GM12892 (cell line): ENCODE results near the gene ADK.

Experiments
- DNase-seq: peaks from one replicate; pipeline ENCODE4 v3.0.0; 2011; ENCODE audit not compliant: insufficient read length
- FAIRE-seq: peaks from 2 replicates; lab custom pipeline; 2011; peaks lifted over from hg19 to GRCh38; lab: Jason Lieb, UNC
- POLR2A ChIP-seq: IDR thresholded peaks from 2 replicates; pipeline ENCODE4 v1.6.1; 2011; ENCODE audit warnings: low read depth, low read length, control low read depth
- POLR2AphosphoS5 ChIP-seq: IDR thresholded peaks from 2 replicates; pipeline ENCODE4 v1.6.1; 2011; ENCODE audit warnings: low read depth, low read length, control low read depth
- TAF1 ChIP-seq: IDR thresholded peaks from 2 replicates; pipeline ENCODE4 v1.6.1; 2011; ENCODE audit warnings: low read depth, mild to moderate bottlenecking, control low read depth, low read length, borderline replicate concordance

Gene ADK

DNA sequence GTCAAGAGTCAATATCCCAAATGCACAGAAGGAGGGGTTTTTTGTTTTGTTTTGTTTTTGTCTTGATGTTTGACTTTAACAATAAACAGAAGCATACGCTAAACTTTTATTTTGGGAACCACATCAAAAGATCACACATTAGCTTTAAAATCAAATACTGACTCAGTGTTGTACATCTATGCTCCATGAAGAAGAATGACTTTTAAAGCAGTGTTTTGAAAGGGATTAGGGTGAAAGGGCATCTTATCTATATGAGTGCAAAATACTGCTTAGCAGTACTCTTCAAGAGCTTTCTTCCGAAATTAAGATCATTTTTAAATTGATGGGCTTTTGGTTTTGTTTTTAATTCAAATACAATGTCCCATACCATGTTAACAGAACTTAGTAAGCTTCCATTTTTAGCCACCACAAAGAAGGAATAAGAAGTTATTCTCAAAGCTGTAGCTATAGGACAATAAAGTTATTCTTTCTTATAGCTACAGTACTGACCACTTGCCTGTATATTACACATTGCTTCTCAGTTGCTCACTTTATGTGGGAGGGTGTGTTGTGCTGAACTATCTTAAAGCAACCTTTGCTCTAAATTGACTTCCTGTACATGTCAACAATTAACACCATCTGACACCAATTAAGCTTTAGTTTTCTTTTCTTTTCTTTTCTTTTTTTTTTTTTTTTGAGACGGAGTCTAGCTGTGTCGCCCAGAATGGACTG is 531.1 kb downstream of the ADK start:
- FAIRE-seq (no peak), DNase-seq (no peak)
- TF ChIP-seq TAF1 (no peak), POLR2A (no peak), POLR2AphosphoS5 (no peak)

- FAIRE-seq, result no peak
- TF ChIP-seq POLR2A (no peak), TAF1 (no peak), POLR2AphosphoS5 (no peak)
- no peak for DNase-seq
Measured at GRCh38 chr10:74683067-74683466, 532.0 kb downstream of the ADK start.

DNA sequence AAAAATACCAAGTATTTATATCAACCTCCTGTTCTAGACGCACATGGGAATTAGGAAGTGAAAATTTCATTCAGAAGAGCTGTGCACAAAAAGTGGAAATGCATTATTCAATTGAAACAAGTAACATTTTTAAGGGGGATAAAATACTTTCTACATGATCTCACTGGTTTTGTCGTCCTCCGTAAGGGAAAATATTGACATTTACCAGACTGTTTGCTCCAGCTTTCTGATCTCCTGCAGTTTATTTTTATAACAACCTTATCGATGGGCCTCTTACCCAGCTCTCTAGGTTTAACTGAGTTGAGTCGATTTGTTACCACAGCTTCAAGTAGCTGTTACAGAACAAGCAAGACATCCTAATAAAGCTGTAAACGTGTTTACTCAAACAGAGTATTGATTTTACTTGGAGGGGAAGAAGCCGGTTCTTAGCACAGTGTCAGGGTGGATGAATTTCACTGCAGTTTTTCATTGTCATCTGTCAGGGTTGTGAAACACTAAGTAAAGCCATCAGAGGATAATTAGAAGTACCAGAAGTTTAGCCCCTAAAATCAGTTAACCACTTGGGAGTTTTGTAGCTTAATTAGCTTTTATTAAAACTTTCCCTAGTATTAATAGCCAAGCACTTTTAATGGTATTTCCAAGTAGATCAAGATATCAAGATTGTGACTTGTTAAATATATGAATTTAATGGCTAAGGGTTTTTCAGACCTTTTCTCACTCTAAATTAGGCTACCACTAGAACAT is 532.8 kb downstream of the ADK start:
- no peak for TF ChIP-seq POLR2A
- no peak for TF ChIP-seq TAF1
- TF ChIP-seq POLR2AphosphoS5, result no peak
- DNase-seq, result no peak
- FAIRE-seq, result peak; percentile 93

GRCh38 chr10:74684462-74684861 is 533.4 kb downstream of the ADK start:
- no peak for FAIRE-seq
- DNase-seq, result no peak
- no peak for TF ChIP-seq TAF1
- no peak for TF ChIP-seq POLR2AphosphoS5
- TF ChIP-seq POLR2A, result no peak

GRCh38 chr10:74685564-74685963 is 534.5 kb downstream of the ADK start:
- TF ChIP-seq POLR2AphosphoS5 (no peak), TAF1 (no peak), POLR2A (no peak)
- no peak for DNase-seq
- FAIRE-seq, result no peak

GRCh38 chr10:74690393-74690792 is 539.4 kb downstream of the ADK start:
- FAIRE-seq (peak; percentile 21), DNase-seq (no peak)
- TF ChIP-seq TAF1, result no peak
- TF ChIP-seq POLR2AphosphoS5, result no peak
- no peak for TF ChIP-seq POLR2A

- no peak for TF ChIP-seq POLR2A
- TF ChIP-seq TAF1, result no peak
- no peak for TF ChIP-seq POLR2AphosphoS5
- FAIRE-seq, result no peak
Measured at GRCh38 chr10:74691164-74691563, 540.1 kb downstream of the ADK start.

GRCh38 chr10:74704629-74705357 is 553.8 kb downstream of the ADK start:
- no peak for TF ChIP-seq POLR2A
- no peak for TF ChIP-seq POLR2AphosphoS5
- no peak for TF ChIP-seq TAF1
- FAIRE-seq (no peak), DNase-seq (no peak)

More at GRCh38 chr10:74691164-74691563, 540.1 kb downstream of the ADK start:
- no peak for DNase-seq

GRCh38 chr10:74705358-74705980 is 554.4 kb downstream of the ADK start:
- TF ChIP-seq POLR2AphosphoS5 (no peak), POLR2A (no peak), TAF1 (no peak)
- DNase-seq, result no peak
- FAIRE-seq, result no peak

DNA sequence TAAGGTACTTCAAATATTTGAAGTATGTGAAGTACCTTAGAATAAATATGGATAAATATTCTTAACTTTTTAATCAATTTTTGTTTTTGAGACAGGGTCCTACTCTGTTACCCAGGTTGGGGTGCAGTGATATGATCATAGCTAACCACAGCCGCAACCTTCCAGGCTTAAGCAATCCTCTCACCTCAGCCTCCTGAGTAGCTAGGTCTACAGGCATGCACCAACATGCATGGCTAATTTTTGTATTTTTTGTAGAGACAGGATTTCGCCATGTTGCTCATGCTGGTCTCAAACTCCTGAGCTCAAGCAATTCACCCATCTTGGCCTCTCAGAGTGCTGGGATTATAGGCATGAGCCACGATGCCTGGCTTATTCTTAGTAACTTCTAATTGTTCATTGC is 555.9 kb downstream of the ADK start:
- FAIRE-seq, result no peak
- TF ChIP-seq POLR2A (no peak), POLR2AphosphoS5 (no peak), TAF1 (no peak)
- no peak for DNase-seq

- no peak for FAIRE-seq
- DNase-seq, result no peak
Measured at GRCh38 chr10:74708246-74708645, 557.2 kb downstream of the ADK start.

More at GRCh38 chr10:74708246-74708645, 557.2 kb downstream of the ADK start:
- TF ChIP-seq TAF1 (no peak), POLR2AphosphoS5 (no peak), POLR2A (no peak)
